Hepatocyte (in vitro differentiated cells): Measurements from ENCODE around the gene GPC3. TPM values are rescaled to one million over a fixed set of nuclear protein-coding genes. Genes with fewer than 3 reads are reported as not detected.

Experiments used
- DNase-seq: peaks from one replicate; pipeline ENCODE4 v3.0.0-alpha.2; 2016; ENCODE audit warnings: low spot score
- H2AFZ ChIP-seq: fragments of 200-600 bp; sonication (generic); 2 replicates; pipeline ENCODE4 v1.6.0; 2016; ENCODE audit warnings: antibody characterized with exemption, mild to moderate bottlenecking
- H3K27ac ChIP-seq: fragments of 200-600 bp; sonication (generic); 2 replicates; pipeline ENCODE4 v1.5.1; 2016; ENCODE audit warnings: mild to moderate bottlenecking
- H3K27me3 ChIP-seq: fragments of 200-600 bp; sonication (generic); 2 replicates; pipeline ENCODE4 v1.6.1; 2016
- H3K36me3 ChIP-seq: fragments of 200-600 bp; sonication (generic); replicated peaks from 2 replicates; pipeline ENCODE4 v1.5.1; 2016; ENCODE audit warnings: low read depth; ENCODE audit not compliant: insufficient read depth
- H3K4me1 ChIP-seq: fragments of 200-600 bp; sonication (generic); 2 replicates; pipeline ENCODE4 v1.5.1; 2016; ENCODE audit warnings: mild to moderate bottlenecking, moderate library complexity; ENCODE audit not compliant: insufficient read depth
- H3K4me2 ChIP-seq: fragments of 200-600 bp; sonication (generic); 2 replicates; pipeline ENCODE4 v1.6.0; 2016
- H3K4me3 ChIP-seq: fragments of 200-600 bp; sonication (generic); 2 replicates; pipeline ENCODE4 v1.5.1; 2016; ENCODE audit warnings: mild to moderate bottlenecking
- H3K79me2 ChIP-seq: fragments of 200-600 bp; sonication (generic); 2 replicates; pipeline ENCODE4 v1.6.0; 2017; ENCODE audit warnings: mild to moderate bottlenecking
- H3K9me2 ChIP-seq: fragments of 200-600 bp; sonication (generic); replicated peaks from 2 replicates; pipeline ENCODE4 v1.6.0; 2017; ENCODE audit warnings: mild to moderate bottlenecking; ENCODE audit not compliant: insufficient read depth
- H3K9me3 ChIP-seq: fragments of 200-600 bp; sonication (generic); 2 replicates; pipeline ENCODE4 v1.5.1; 2016; ENCODE audit warnings: low read depth, mild to moderate bottlenecking
- H4K20me1 ChIP-seq: fragments of 200-600 bp; sonication (generic); 2 replicates; pipeline ENCODE4 v1.6.0; 2016; ENCODE audit warnings: mild to moderate bottlenecking; ENCODE audit not compliant: insufficient read depth, poor library complexity, severe bottlenecking
- CTCF ChIP-seq: fragments of 200-600 bp; sonication (generic); IDR thresholded peaks from 2 replicates; pipeline ENCODE4 v1.5.1; 2016; ENCODE audit warnings: antibody characterized with exemption, mild to moderate bottlenecking; ENCODE audit not compliant: poor library complexity
- EZH2 ChIP-seq: fragments of 200-600 bp; sonication (generic); IDR thresholded peaks from 2 replicates; pipeline ENCODE4 v1.6.1; 2016; ENCODE audit warnings: antibody characterized with exemption, mild to moderate bottlenecking, borderline replicate concordance
- EZH2phosphoT487 ChIP-seq: fragments of 200-600 bp; sonication (generic); IDR thresholded peaks from one replicate; pipeline ENCODE4 v1.6.1; 2018; ENCODE audit warnings: antibody characterized with exemption, mild to moderate bottlenecking, low read depth, moderate library complexity; ENCODE audit not compliant: unreplicated experiment, severe bottlenecking
- WGBS: methylation state at CpG from one replicate; pipeline ENCODE4 v1.1.6; 2016; ENCODE audit warnings: low lambda C conversion rate; ENCODE audit errors: missing lambda C conversion rate; 5-methylcytosine and 5-hydroxymethylcytosine counted together
- polyA plus RNA-seq: library from polyadenylated mRNA; unstranded; fragments of >200 nt; fragmentation: Nextera tagmentation; extraction: Ambion mirVana; gene quantifications from 2 replicates; pipeline ENCODE4 v1.2.1, GENCODE V29; 2016
- total RNA-seq: library from RNA; depleted of rRNA; stranded (reverse); fragments of >200 nt; gene quantifications from 2 replicates; pipeline ENCODE4 v1.2.3, GENCODE V29; 2014

The GPC3 gene
- total and polyA plus RNA-seq, 2 experiments from 2014 or later, result 789 to 860 TPM

DNA sequence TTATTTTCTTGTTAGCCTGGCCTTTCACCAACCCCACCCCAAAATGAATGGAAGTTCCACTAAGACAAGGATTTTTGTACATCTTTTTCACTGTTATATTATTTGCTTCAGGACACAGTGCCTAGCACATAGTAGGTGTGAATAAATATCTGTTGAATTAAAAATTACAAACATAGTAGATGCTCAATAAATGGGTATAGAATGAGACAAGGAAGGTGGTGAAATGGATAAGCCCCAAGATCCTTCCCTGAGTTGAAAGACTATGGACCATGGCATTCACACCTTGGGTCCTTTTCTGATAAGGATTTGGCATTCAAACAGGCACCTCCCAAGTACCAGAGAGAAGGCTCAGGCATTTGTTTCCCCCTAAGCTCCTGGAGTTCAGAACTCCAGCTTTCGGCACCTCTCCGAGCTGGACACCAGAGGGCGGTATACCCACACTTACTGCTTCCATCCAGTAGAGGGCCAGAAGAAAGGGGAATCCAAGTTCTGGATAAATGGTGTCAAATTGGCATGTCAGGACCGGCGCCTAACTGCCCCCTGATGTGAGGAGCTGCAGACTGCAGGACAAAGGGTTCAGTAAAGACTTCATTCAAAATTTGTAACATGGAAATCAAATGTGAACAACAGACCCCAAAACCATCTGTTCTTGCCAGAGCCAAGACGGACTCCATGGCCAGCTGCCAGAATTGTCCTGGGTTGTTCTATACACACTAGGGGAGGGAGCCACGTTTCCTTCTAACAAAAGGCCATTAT, 193.0 kb downstream of the GPC3 start:
- H2AFZ ChIP-seq, result no peak overlapping the region
- 28% methylated on average over 7 of the region's 7 CpGs for WGBS

DNA sequence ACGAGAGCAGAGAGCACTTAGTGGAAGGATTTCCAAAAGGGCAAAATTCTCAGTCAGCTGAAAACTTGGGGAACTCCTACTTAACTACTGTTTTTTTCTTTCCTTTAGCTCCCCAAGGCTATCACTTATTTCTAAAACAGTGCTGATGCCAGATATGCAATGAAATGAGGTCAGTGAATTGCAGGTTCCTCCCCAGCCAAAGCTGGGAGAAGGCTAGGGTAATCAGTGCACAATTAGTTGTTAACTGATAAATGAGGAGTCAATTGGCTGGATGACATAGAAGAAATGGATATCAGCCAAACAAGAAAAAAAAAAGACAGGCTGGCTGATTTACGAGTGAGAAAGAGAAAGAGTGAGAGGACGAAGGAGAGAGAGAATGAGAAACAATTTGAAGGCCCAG, 195.6 kb downstream of the GPC3 start:
- Histone ChIP-seq H3K79me2 (peaks cover 4% of the 10 kb centered on the region), H4K20me1 (no peaks in the 10 kb centered on the region), H3K27me3 (no peaks in the 10 kb centered on the region), H2AFZ (no peak overlapping the region), H3K4me3 (no peak overlapping the region), H3K9me2 (no peaks in the 10 kb centered on the region), H3K27ac (no peak overlapping the region), H3K36me3 (no peaks in the 10 kb centered on the region), H3K4me2 (no peak overlapping the region), H3K9me3 (no peaks in the 10 kb centered on the region), H3K4me1 (peaks cover 14% of the 10 kb centered on the region)
- WGBS, result 57% methylated on average over 3 of the region's 3 CpGs
- DNase-seq, result no peak
- TF ChIP-seq EZH2 (no peak), CTCF (no peak), EZH2phosphoT487 (no peak)

More for the DNA sequence above, 193.0 kb downstream of the GPC3 start:
- peak; percentile 73 for TF ChIP-seq CTCF
- no peak for TF ChIP-seq EZH2phosphoT487
- TF ChIP-seq EZH2, result no peak
- peak; percentile 80 for DNase-seq
- H3K9me2 ChIP-seq, result no peaks in the 10 kb centered on the region
- no peaks in the 10 kb centered on the region for H3K27me3 ChIP-seq
- H3K4me3 ChIP-seq, result no peak overlapping the region
- H3K9me3 ChIP-seq, result no peaks in the 10 kb centered on the region
- peak overlapping the region; percentile 39 for H3K4me2 ChIP-seq
- peaks cover 4% of the 10 kb centered on the region for H3K79me2 ChIP-seq
- no peaks in the 10 kb centered on the region for H4K20me1 ChIP-seq
- no peaks in the 10 kb centered on the region for H3K36me3 ChIP-seq
- peak overlapping the region; percentile 88 for H3K27ac ChIP-seq
- peaks cover 14% of the 10 kb centered on the region for H3K4me1 ChIP-seq

- H3K4me2 ChIP-seq, result no peak overlapping the region
- peaks cover 2% of the 10 kb centered on the region for H3K79me2 ChIP-seq
- H3K36me3 ChIP-seq, result no peaks in the 10 kb centered on the region
- TF ChIP-seq EZH2 (no peak), EZH2phosphoT487 (no peak), CTCF (no peak)
- no peak overlapping the region for H3K27ac ChIP-seq
- no peaks in the 10 kb centered on the region for H3K9me3 ChIP-seq
- DNase-seq, result no peak
- peaks cover 3% of the 10 kb centered on the region for H3K4me1 ChIP-seq
- no peaks in the 10 kb centered on the region for H3K9me2 ChIP-seq
- H3K4me3 ChIP-seq, result no peak overlapping the region
- no peaks in the 10 kb centered on the region for H4K20me1 ChIP-seq
- H2AFZ ChIP-seq, result no peak overlapping the region
- no peaks in the 10 kb centered on the region for H3K27me3 ChIP-seq
- 88% methylated on average over 8 of the region's 8 CpGs for WGBS
These were observed 199.0 kb downstream of the GPC3 start for GRCh38 chrX:133786382-133786781.
